C4-2B (cell line): ENCODE measurements around the gene ALAS1.
"Not testable (repeated sequence)": the region's sequence is repeated elsewhere in the genome, so short reads cannot be mapped to it uniquely, and the experiment has no call there.

ENCODE experiments used
- ZFX ChIP-seq: fragments of 450-650 bp; IDR thresholded peaks from 2 replicates; pipeline ENCODE4 v1.6.1; 2017
- TF ChIP-seq, protein P1 (sequence below): fragments of 450-650 bp; conservative IDR thresholded peaks from 2 replicates; pipeline ENCODE4 v1.5.1; 2017; ENCODE audit warnings: mild to moderate bottlenecking

DNA sequence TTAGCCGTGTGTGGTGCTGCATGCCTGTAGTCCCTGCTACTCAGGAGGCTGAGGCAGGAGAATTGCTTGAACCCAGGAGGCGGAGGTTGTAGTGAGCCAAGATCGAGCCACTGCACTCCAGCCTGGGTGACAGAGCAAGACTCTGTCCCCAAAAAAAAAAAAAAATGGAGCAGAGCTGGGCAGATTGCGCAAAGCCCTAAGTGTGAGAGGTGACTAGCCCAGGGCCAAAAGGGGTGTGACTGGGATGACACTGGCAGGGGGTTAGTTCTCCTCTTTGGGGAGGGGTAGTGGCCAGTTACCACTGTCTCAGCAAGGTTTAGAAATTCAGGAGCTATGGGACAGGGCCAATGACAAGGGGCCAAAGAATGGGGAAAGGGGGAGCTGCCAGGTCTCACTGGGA is 19.8 kb upstream of the ALAS1 start:
- TF ChIP-seq, protein P1, sequence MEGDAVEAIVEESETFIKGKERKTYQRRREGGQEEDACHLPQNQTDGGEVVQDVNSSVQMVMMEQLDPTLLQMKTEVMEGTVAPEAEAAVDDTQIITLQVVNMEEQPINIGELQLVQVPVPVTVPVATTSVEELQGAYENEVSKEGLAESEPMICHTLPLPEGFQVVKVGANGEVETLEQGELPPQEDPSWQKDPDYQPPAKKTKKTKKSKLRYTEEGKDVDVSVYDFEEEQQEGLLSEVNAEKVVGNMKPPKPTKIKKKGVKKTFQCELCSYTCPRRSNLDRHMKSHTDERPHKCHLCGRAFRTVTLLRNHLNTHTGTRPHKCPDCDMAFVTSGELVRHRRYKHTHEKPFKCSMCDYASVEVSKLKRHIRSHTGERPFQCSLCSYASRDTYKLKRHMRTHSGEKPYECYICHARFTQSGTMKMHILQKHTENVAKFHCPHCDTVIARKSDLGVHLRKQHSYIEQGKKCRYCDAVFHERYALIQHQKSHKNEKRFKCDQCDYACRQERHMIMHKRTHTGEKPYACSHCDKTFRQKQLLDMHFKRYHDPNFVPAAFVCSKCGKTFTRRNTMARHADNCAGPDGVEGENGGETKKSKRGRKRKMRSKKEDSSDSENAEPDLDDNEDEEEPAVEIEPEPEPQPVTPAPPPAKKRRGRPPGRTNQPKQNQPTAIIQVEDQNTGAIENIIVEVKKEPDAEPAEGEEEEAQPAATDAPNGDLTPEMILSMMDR, result not testable (repeated sequence)
- TF ChIP-seq ZFX, result not testable (repeated sequence)
